NT2/D1 (cell line): ENCODE measurements around the gene OPN5.
"Not testable (repeated sequence)": the region's sequence is repeated elsewhere in the genome, so short reads cannot be mapped to it uniquely, and the experiment has no call there.

ENCODE experiments used
- DNase-seq: peaks from one replicate; pipeline ENCODE4 v3.0.0-alpha.2; 2011; ENCODE audit warnings: low read depth, low spot score
- H3K27me3 ChIP-seq: 2 replicates; pipeline ENCODE4 v1.6.0; 2011; ENCODE audit warnings: mild to moderate bottlenecking; ENCODE audit not compliant: insufficient read length, insufficient read depth
- H3K36me3 ChIP-seq: 2 replicates; pipeline ENCODE4 v1.6.1; 2011; ENCODE audit warnings: mild to moderate bottlenecking, low read length, mixed read lengths; ENCODE audit not compliant: insufficient read depth, insufficient read length
- H3K4me1 ChIP-seq: 2 replicates; pipeline ENCODE4 v1.5.1; 2011; ENCODE audit not compliant: insufficient read depth, insufficient read length
- H3K4me3 ChIP-seq: 2 replicates; pipeline ENCODE4 v1.5.1; 2011; ENCODE audit warnings: low read depth; ENCODE audit not compliant: insufficient read length
- H3K9ac ChIP-seq: 2 replicates; pipeline ENCODE4 v1.6.0; 2011; ENCODE audit warnings: low read depth; ENCODE audit not compliant: insufficient read length
- H3K9me3 ChIP-seq: 2 replicates; pipeline ENCODE4 v1.5.1; 2011; ENCODE audit warnings: mild to moderate bottlenecking, low read length; ENCODE audit not compliant: insufficient read depth
- SUZ12 ChIP-seq: IDR thresholded peaks from 2 replicates; pipeline ENCODE4 v1.6.1; 2011; ENCODE audit not compliant: insufficient read length, insufficient read depth; ENCODE audit errors: extremely low read depth
- YY1 ChIP-seq: IDR thresholded peaks from 2 replicates; pipeline ENCODE4 v1.6.1; 2011; ENCODE audit not compliant: insufficient read length, insufficient read depth
- ZNF274 ChIP-seq: IDR thresholded peaks from 2 replicates; pipeline ENCODE4 v1.6.1; 2011; ENCODE audit warnings: mild to moderate bottlenecking, low read depth, low read length

Gene OPN5

GRCh38 chr6:47743744-47744143, 38.1 kb upstream of the OPN5 start:
- H3K9ac ChIP-seq: no peak overlapping the region
- H3K36me3 ChIP-seq: no peaks in the 10 kb centered on the region
- H3K4me3 ChIP-seq: no peak overlapping the region
- no peaks in the 10 kb centered on the region for H3K4me1 ChIP-seq
- DNase-seq: no peak
- H3K9me3 ChIP-seq: no peaks in the 10 kb centered on the region; the same call in 1 of the 2 replicates
- no peak for TF ChIP-seq SUZ12
- no peak for TF ChIP-seq YY1
- no peak for TF ChIP-seq ZNF274
- no peaks in the 10 kb centered on the region for H3K27me3 ChIP-seq

GRCh38 chr6:47745269-47745668, 36.6 kb upstream of the OPN5 start:
- H3K9ac ChIP-seq, H3K9me3 ChIP-seq, DNase-seq, H3K27me3 ChIP-seq, H3K4me1 ChIP-seq, H3K4me3 ChIP-seq, H3K36me3 ChIP-seq: not testable (repeated sequence)

DNA sequence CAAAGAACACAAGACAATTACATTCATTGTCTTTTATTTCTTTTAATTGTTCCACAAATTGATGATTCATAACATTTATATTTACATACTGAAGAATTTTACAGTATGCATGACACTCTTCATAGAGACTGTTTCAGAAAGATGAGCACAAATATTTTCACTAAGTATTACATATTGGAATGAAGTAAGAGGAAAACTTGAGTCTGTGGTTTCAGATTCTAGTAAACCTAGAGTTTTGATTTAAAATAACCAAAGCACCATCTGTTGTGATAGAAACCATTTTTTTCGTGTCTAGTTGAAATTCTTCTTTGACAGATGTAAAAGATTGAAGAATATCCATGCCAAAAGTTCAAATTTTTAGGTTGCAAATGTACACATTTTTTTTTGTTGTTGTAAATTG, 32.1 kb upstream of the OPN5 start:
- DNase-seq: no peak
- Histone ChIP-seq H3K9ac (no peak overlapping the region), H3K9me3 (no peaks in the 10 kb centered on the region), H3K4me1 (no peaks in the 10 kb centered on the region), H3K27me3 (no peaks in the 10 kb centered on the region), H3K36me3 (no peaks in the 10 kb centered on the region), H3K4me3 (no peak overlapping the region)
- TF ChIP-seq SUZ12 (no peak), YY1 (no peak)

GRCh38 chr6:47752801-47753200, 29.0 kb upstream of the OPN5 start:
- Histone ChIP-seq H3K9ac (no peak overlapping the region), H3K36me3 (no peaks in the 10 kb centered on the region), H3K27me3 (no peaks in the 10 kb centered on the region), H3K4me1 (no peaks in the 10 kb centered on the region), H3K4me3 (no peak overlapping the region), H3K9me3 (no peaks in the 10 kb centered on the region)
- TF ChIP-seq ZNF274 (no peak), SUZ12 (no peak), YY1 (no peak)
- no peak for DNase-seq

DNA sequence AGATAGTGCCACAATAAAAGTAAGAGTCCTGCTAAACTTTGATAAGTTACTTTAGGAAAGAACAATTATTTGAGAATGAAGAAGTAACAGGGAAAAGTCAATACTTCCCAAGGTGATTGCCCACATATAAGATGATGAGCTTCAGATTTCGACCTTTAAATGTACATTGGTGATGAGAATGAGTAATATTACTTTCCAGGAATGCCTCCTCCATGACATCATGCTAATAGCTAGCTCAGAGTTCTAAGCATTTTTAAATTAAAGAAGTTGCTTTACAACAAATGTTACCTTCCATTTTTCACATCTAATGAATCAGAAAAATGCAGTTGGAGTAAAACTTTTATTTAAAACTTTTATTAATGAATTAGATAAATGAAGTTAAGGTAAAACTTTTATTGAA, 22.5 kb upstream of the OPN5 start:
- TF ChIP-seq ZNF274 (no peak), SUZ12 (no peak), YY1 (no peak)
- DNase-seq: no peak
- Histone ChIP-seq H3K36me3 (no peaks in the 10 kb centered on the region), H3K9ac (no peak overlapping the region), H3K4me1 (no peaks in the 10 kb centered on the region), H3K27me3 (no peaks in the 10 kb centered on the region), H3K9me3 (no peaks in the 10 kb centered on the region), H3K4me3 (no peak overlapping the region)

DNA sequence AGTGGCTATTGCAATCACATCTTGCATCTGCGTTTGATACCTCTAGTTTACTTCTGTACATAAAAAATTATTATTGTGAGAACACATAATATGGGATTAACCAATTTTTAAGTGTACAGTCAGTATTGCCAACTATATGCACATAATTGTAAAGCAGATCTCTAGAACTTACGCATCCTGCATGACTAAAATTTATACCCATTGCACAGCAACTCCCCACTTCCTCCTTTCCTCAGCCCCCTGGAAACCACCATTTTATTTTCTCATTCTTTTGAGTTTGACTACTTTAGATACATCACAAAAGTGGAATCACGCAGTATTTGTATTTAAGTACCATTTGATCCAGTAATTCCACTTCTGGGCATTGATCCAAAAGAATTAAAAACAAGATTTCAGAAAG, 19.3 kb upstream of the OPN5 start:
- DNase-seq: no peak
- peaks cover 5% of the 10 kb centered on the region; the same call in 1 of the 2 replicates for H3K9me3 ChIP-seq
- H3K4me3 ChIP-seq: no peak overlapping the region
- no peak overlapping the region for H3K9ac ChIP-seq
- H3K4me1 ChIP-seq: no peaks in the 10 kb centered on the region
- TF ChIP-seq SUZ12 (no peak), ZNF274 (no peak)
- H3K36me3 ChIP-seq: no peaks in the 10 kb centered on the region
- H3K27me3 ChIP-seq: no peaks in the 10 kb centered on the region

- H3K36me3 ChIP-seq: no peaks in the 10 kb centered on the region
- TF ChIP-seq ZNF274: no peak
- no peak for TF ChIP-seq YY1
- TF ChIP-seq SUZ12: no peak
- H3K9ac ChIP-seq: no peak overlapping the region
- H3K27me3 ChIP-seq: no peaks in the 10 kb centered on the region
- no peak for DNase-seq
- no peaks in the 10 kb centered on the region for H3K4me1 ChIP-seq
- H3K9me3 ChIP-seq: peaks cover 5% of the 10 kb centered on the region; the same call in 1 of the 2 replicates
- H3K4me3 ChIP-seq: no peak overlapping the region
These were observed 15.4 kb upstream of the OPN5 start for GRCh38 chr6:47766445-47766844.

DNA sequence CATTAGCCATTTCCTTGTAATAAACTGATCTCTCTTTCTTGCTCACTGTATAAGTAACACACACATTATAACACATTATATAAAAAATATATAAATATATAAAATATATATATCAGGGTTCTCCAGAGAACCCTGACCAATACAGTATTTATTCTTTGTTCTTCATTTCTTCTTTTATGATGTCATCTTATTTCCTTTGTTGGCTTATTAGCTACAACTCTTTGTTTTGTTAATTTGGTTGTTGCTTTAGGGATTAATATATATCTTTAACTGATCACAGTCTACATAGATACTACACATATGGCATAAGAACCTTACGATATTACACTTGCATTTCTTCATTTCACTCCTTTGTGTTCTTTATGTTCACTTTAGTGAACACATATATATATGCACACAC, 14.7 kb upstream of the OPN5 start:
- TF ChIP-seq SUZ12 (no peak), ZNF274 (no peak), YY1 (no peak)
- peaks cover 5% of the 10 kb centered on the region; the same call in 1 of the 2 replicates for H3K9me3 ChIP-seq
- no peaks in the 10 kb centered on the region for H3K27me3 ChIP-seq
- no peak overlapping the region for H3K9ac ChIP-seq
- no peaks in the 10 kb centered on the region for H3K4me1 ChIP-seq
- no peak for DNase-seq
- no peaks in the 10 kb centered on the region for H3K36me3 ChIP-seq
- H3K4me3 ChIP-seq: no peak overlapping the region
